ENCODE measurements around the gene FAM174B.
A peak's percentile ranks its signal among the peaks of the same experiment; 100 is the strongest.

The FAM174B gene

GRCh38 chr15:92655178-92655995, at the start of gene FAM174B:
FAM174B (minus strand) TSS chr15:92655775.
- DNase-seq = peak; percentile 53

GRCh38 chr15:92696096-92696495, 40.5 kb upstream of the FAM174B start:
- no peak for DNase-seq

GRCh38 chr15:92693691-92694331, 38.2 kb upstream of the FAM174B start:
- DNase-seq = no peak

GRCh38 chr15:92690395-92690794, 34.8 kb upstream of the FAM174B start:
- DNase-seq = no peak

GRCh38 chr15:92687746-92688145, 32.2 kb upstream of the FAM174B start:
- DNase-seq = no peak

- no peak for DNase-seq
Observed at GRCh38 chr15:92687195-92687602, 31.6 kb upstream of the FAM174B start.

- DNase-seq = no peak
Observed at GRCh38 chr15:92683511-92683834, 27.9 kb upstream of the FAM174B start.

GRCh38 chr15:92682741-92683510, 27.4 kb upstream of the FAM174B start:
- no peak for DNase-seq

GRCh38 chr15:92681141-92681631, 25.6 kb upstream of the FAM174B start:
- no peak for DNase-seq

GRCh38 chr15:92677999-92678398, 22.4 kb upstream of the FAM174B start:
- no peak for DNase-seq

GRCh38 chr15:92676561-92676960, 21.0 kb upstream of the FAM174B start:
- DNase-seq = no peak

GRCh38 chr15:92675485-92675884, 19.9 kb upstream of the FAM174B start:
- no peak for DNase-seq

- no peak for DNase-seq
Observed at GRCh38 chr15:92674347-92674746, 18.8 kb upstream of the FAM174B start.

GRCh38 chr15:92672102-92672501, 16.5 kb upstream of the FAM174B start:
- DNase-seq = no peak

GRCh38 chr15:92671406-92671805, 15.8 kb upstream of the FAM174B start:
- no peak for DNase-seq

- DNase-seq = no peak
Observed at GRCh38 chr15:92670621-92671020, 15.0 kb upstream of the FAM174B start.

- no peak for DNase-seq
Observed at GRCh38 chr15:92669432-92669831, 13.9 kb upstream of the FAM174B start.

- no peak for DNase-seq
Observed at GRCh38 chr15:92668620-92669019, 13.0 kb upstream of the FAM174B start.

GRCh38 chr15:92667970-92668485, 12.5 kb upstream of the FAM174B start:
- DNase-seq = no peak

GRCh38 chr15:92667287-92667904, 11.8 kb upstream of the FAM174B start:
- DNase-seq = no peak

- DNase-seq = no peak
Observed at GRCh38 chr15:92666780-92667179, 11.2 kb upstream of the FAM174B start.

GRCh38 chr15:92665100-92665555, 9.6 kb upstream of the FAM174B start:
- no peak for DNase-seq
